Mammary epithelial cell (primary cell): ENCODE data around the gene FREM1.

ENCODE experiments used
- CTCF ChIP-seq, 2 donors: IDR thresholded peaks in 1 of 2; conservative IDR thresholded peaks in 1 of 2; 2 replicates each; pipeline ENCODE4 v1.5.1; 2011 to 2012; ENCODE audit warnings: inconsistent platforms in 2 of 2, low read length in 2 of 2, mild to moderate bottlenecking in 2 of 2, control low read depth in 1 of 2, low read depth in 1 of 2; ENCODE audit not compliant: insufficient read depth in 1 of 2; ENCODE audit errors: extremely low read depth in 1 of 2
- EZH2 ChIP-seq: IDR thresholded peaks from 2 replicates; pipeline ENCODE4 v1.6.1; 2012; ENCODE audit warnings: low read length, inconsistent platforms, borderline replicate concordance

GRCh38 chr9:14936491-14936890 lies 26.3 kb upstream of the FREM1 start:
- no peak for TF ChIP-seq EZH2
- no peak for TF ChIP-seq CTCF (conservative IDR thresholded peaks at IDR 0.05 in 1 of 2, IDR thresholded peaks at IDR 0.05 in 1 of 2; ENCODE audit: extremely low read depth in 1 of 2, insufficient read depth in 1 of 2, low read depth in 1 of 2, low read length in 2 of 2)
